SH-SY5Y (cell line): ENCODE measurements around the gene RARRES2.

Source experiments
- GATA2 ChIP-seq: IDR thresholded peaks from 2 replicates; pipeline ENCODE4 v1.6.1; 2011; ENCODE audit warnings: mild to moderate bottlenecking, low read depth, low read length
- GATA3 ChIP-seq: IDR thresholded peaks from 2 replicates; pipeline ENCODE4 v1.6.1; 2011; ENCODE audit warnings: low read depth, mild to moderate bottlenecking, low read length, moderate library complexity

RARRES2 gene

GRCh38 chr7:150340024-150340749 lies 1.2 kb downstream of the RARRES2 start:
- TF ChIP-seq GATA3 (no peak), GATA2 (no peak)

GRCh38 chr7:150339409-150339809 lies 2.0 kb downstream of the RARRES2 start:
- TF ChIP-seq GATA2 (no peak), GATA3 (no peak)

GRCh38 chr7:150338166-150338829 lies 3.1 kb downstream of the RARRES2 start:
- TF ChIP-seq GATA2, result no peak
- no peak for TF ChIP-seq GATA3

GRCh38 chr7:150337659-150338081 lies 3.8 kb downstream of the RARRES2 start:
- TF ChIP-seq GATA3 (no peak), GATA2 (no peak)

GRCh38 chr7:150337179-150337578 lies 4.2 kb downstream of the RARRES2 start:
- TF ChIP-seq GATA2, result no peak
- no peak for TF ChIP-seq GATA3

GRCh38 chr7:150336746-150337145 lies 4.7 kb downstream of the RARRES2 start:
- no peak for TF ChIP-seq GATA2
- no peak for TF ChIP-seq GATA3

- TF ChIP-seq GATA2 (no peak), GATA3 (no peak)
These were observed 5.7 kb downstream of the RARRES2 start for GRCh38 chr7:150335774-150336112.

- TF ChIP-seq GATA3 (no peak), GATA2 (no peak)
These were observed 6.2 kb downstream of the RARRES2 start for GRCh38 chr7:150335108-150335773.

- TF ChIP-seq GATA3, result no peak
- TF ChIP-seq GATA2, result no peak
These were observed 7.3 kb downstream of the RARRES2 start for GRCh38 chr7:150334108-150334507.

- TF ChIP-seq GATA2 (no peak), GATA3 (no peak)
These were observed 7.8 kb downstream of the RARRES2 start for GRCh38 chr7:150333659-150334058.

GRCh38 chr7:150332852-150333635 lies 8.4 kb downstream of the RARRES2 start:
- TF ChIP-seq GATA3 (no peak), GATA2 (no peak)

GRCh38 chr7:150330211-150330885 lies 11.1 kb downstream of the RARRES2 start:
- TF ChIP-seq GATA2, result no peak
- no peak for TF ChIP-seq GATA3

GRCh38 chr7:150329331-150330120 lies 11.9 kb downstream of the RARRES2 start:
- TF ChIP-seq GATA3, result no peak
- TF ChIP-seq GATA2, result no peak
